Measurements from ENCODE around the gene RFTN1.
"Not testable (repeated sequence)": the region's sequence is repeated elsewhere in the genome, so short reads cannot be mapped to it uniquely, and the experiment has no call there.

RFTN1 gene

GRCh38 chr3:16506451-16506850 lies 7.0 kb downstream of the RFTN1 start:
- no peak for DNase-seq

GRCh38 chr3:16504692-16505091 lies 8.8 kb downstream of the RFTN1 start:
- DNase-seq, result no peak

- DNase-seq, result no peak
Measured at GRCh38 chr3:16504242-16504641, 9.3 kb downstream of the RFTN1 start.

- no peak for DNase-seq
Measured at GRCh38 chr3:16503191-16503776, 10.2 kb downstream of the RFTN1 start.

- no peak for DNase-seq
Measured at GRCh38 chr3:16502347-16502908, 11.1 kb downstream of the RFTN1 start.

- DNase-seq, result no peak
Measured at GRCh38 chr3:16501376-16501775, 12.1 kb downstream of the RFTN1 start.

- no peak for DNase-seq
Measured at GRCh38 chr3:16500911-16501310, 12.6 kb downstream of the RFTN1 start.

- no peak for DNase-seq
Measured at GRCh38 chr3:16500093-16500492, 13.4 kb downstream of the RFTN1 start.

GRCh38 chr3:16499351-16499750 lies 14.1 kb downstream of the RFTN1 start:
- DNase-seq, result no peak

GRCh38 chr3:16498130-16498890 lies 15.2 kb downstream of the RFTN1 start:
- DNase-seq, result no peak

- DNase-seq, result no peak
Measured at GRCh38 chr3:16496408-16497222, 16.9 kb downstream of the RFTN1 start.

- no peak for DNase-seq
Measured at GRCh38 chr3:16496008-16496407, 17.5 kb downstream of the RFTN1 start.

- no peak for DNase-seq
Measured at GRCh38 chr3:16494814-16495431, 18.6 kb downstream of the RFTN1 start.

GRCh38 chr3:16494094-16494493 lies 19.4 kb downstream of the RFTN1 start:
- DNase-seq, result no peak

- DNase-seq, result no peak
Measured at GRCh38 chr3:16490062-16490619, 23.4 kb downstream of the RFTN1 start.

- not testable (repeated sequence) for DNase-seq
Measured at GRCh38 chr3:16489326-16490061, 24.0 kb downstream of the RFTN1 start.

GRCh38 chr3:16488637-16489036 lies 24.9 kb downstream of the RFTN1 start:
- DNase-seq, result no peak

GRCh38 chr3:16487511-16488175 lies 25.9 kb downstream of the RFTN1 start:
- no peak for DNase-seq

GRCh38 chr3:16486951-16487480 lies 26.5 kb downstream of the RFTN1 start:
- DNase-seq, result no peak

GRCh38 chr3:16486201-16486600 lies 27.3 kb downstream of the RFTN1 start:
- DNase-seq, result no peak

- no peak for DNase-seq
Measured at GRCh38 chr3:16485395-16485992, 28.0 kb downstream of the RFTN1 start.

Data from NCI-H1436 treated with DMSO at 0.1 percent for 48 hours (cell line).